ENCODE results near the gene GH2.
"Not testable (repeated sequence)": the region's sequence is repeated elsewhere in the genome, so short reads cannot be mapped to it uniquely, and the experiment has no call there.

Gene GH2

GRCh38 chr17:63910096-63910495, 28.4 kb upstream of the GH2 start:
- no peaks in the 10 kb centered on the region for H3K27me3 ChIP-seq (ENCODE audit: control insufficient read depth, insufficient read depth, low read length)
- no peak overlapping the region for H3K4me3 ChIP-seq (ENCODE audit: low read depth, low read length)
- H3K9ac ChIP-seq (ENCODE audit: low read depth, low read length) = no peak overlapping the region
- H3K9me3 ChIP-seq (ENCODE audit: control insufficient read depth, insufficient read depth, low read length) = no peaks in the 10 kb centered on the region
- H3K27ac ChIP-seq (ENCODE audit: low read depth, low read length) = no peak overlapping the region
- H3K36me3 ChIP-seq (ENCODE audit: control insufficient read depth, insufficient read depth, low read length) = no peaks in the 10 kb centered on the region
- peaks cover 13% of the 10 kb centered on the region for H3K4me1 ChIP-seq (ENCODE audit: control insufficient read depth, insufficient read depth, low read length)

- not testable (repeated sequence) for H3K4me3 ChIP-seq (ENCODE audit: low read depth, low read length); H3K27me3 ChIP-seq (ENCODE audit: control insufficient read depth, insufficient read depth, low read length); H3K9ac ChIP-seq (ENCODE audit: low read depth, low read length); H3K36me3 ChIP-seq (ENCODE audit: control insufficient read depth, insufficient read depth, low read length); H3K27ac ChIP-seq (ENCODE audit: low read depth, low read length); H3K9me3 ChIP-seq (ENCODE audit: control insufficient read depth, insufficient read depth, low read length)
- peaks cover 13% of the 10 kb centered on the region for H3K4me1 ChIP-seq (ENCODE audit: control insufficient read depth, insufficient read depth, low read length)
Measured at GRCh38 chr17:63909586-63909985, 27.8 kb upstream of the GH2 start.

- H3K4me1 ChIP-seq (ENCODE audit: control insufficient read depth, insufficient read depth, low read length) = peaks cover 13% of the 10 kb centered on the region
- not testable (repeated sequence) for H3K9me3 ChIP-seq (ENCODE audit: control insufficient read depth, insufficient read depth, low read length); H3K4me3 ChIP-seq (ENCODE audit: low read depth, low read length); H3K36me3 ChIP-seq (ENCODE audit: control insufficient read depth, insufficient read depth, low read length); H3K27ac ChIP-seq (ENCODE audit: low read depth, low read length); H3K27me3 ChIP-seq (ENCODE audit: control insufficient read depth, insufficient read depth, low read length); H3K9ac ChIP-seq (ENCODE audit: low read depth, low read length)
Measured at GRCh38 chr17:63907161-63907778, 25.5 kb upstream of the GH2 start.

GRCh38 chr17:63904796-63905195, 23.1 kb upstream of the GH2 start:
- not testable (repeated sequence) for H3K9ac ChIP-seq (ENCODE audit: low read depth, low read length); H3K4me3 ChIP-seq (ENCODE audit: low read depth, low read length); H3K36me3 ChIP-seq (ENCODE audit: control insufficient read depth, insufficient read depth, low read length); H3K27me3 ChIP-seq (ENCODE audit: control insufficient read depth, insufficient read depth, low read length); H3K27ac ChIP-seq (ENCODE audit: low read depth, low read length); H3K9me3 ChIP-seq (ENCODE audit: control insufficient read depth, insufficient read depth, low read length)
- peaks cover 13% of the 10 kb centered on the region for H3K4me1 ChIP-seq (ENCODE audit: control insufficient read depth, insufficient read depth, low read length)

GRCh38 chr17:63903787-63904201, 22.1 kb upstream of the GH2 start:
- not testable (repeated sequence) for H3K27me3 ChIP-seq (ENCODE audit: control insufficient read depth, insufficient read depth, low read length); H3K9me3 ChIP-seq (ENCODE audit: control insufficient read depth, insufficient read depth, low read length); H3K27ac ChIP-seq (ENCODE audit: low read depth, low read length); H3K36me3 ChIP-seq (ENCODE audit: control insufficient read depth, insufficient read depth, low read length); H3K9ac ChIP-seq (ENCODE audit: low read depth, low read length); H3K4me3 ChIP-seq (ENCODE audit: low read depth, low read length)
- H3K4me1 ChIP-seq (ENCODE audit: control insufficient read depth, insufficient read depth, low read length) = peaks cover 13% of the 10 kb centered on the region

- H3K27ac ChIP-seq (ENCODE audit: low read depth, low read length); H3K9ac ChIP-seq (ENCODE audit: low read depth, low read length); H3K4me1 ChIP-seq (ENCODE audit: control insufficient read depth, insufficient read depth, low read length); H3K36me3 ChIP-seq (ENCODE audit: control insufficient read depth, insufficient read depth, low read length); H3K27me3 ChIP-seq (ENCODE audit: control insufficient read depth, insufficient read depth, low read length); H3K9me3 ChIP-seq (ENCODE audit: control insufficient read depth, insufficient read depth, low read length); H3K4me3 ChIP-seq (ENCODE audit: low read depth, low read length): not testable (repeated sequence)
Measured at GRCh38 chr17:63901971-63902370, 20.2 kb upstream of the GH2 start.

- not testable (repeated sequence) for H3K4me3 ChIP-seq (ENCODE audit: low read depth, low read length); H3K36me3 ChIP-seq (ENCODE audit: control insufficient read depth, insufficient read depth, low read length)
Measured at GRCh38 chr17:63898899-63899798, 17.4 kb upstream of the GH2 start.

GRCh38 chr17:63896524-63897354, 15.0 kb upstream of the GH2 start, which contains the start of gene CSH1:
TSS of gene CSH1 (minus strand) at chr17:63896574. CDS start at chr17:63896511, 63 bp downstream.
- not testable (repeated sequence) for H3K9me3 ChIP-seq (ENCODE audit: control insufficient read depth, insufficient read depth, low read length); H3K27ac ChIP-seq (ENCODE audit: low read depth, low read length); H3K27me3 ChIP-seq (ENCODE audit: control insufficient read depth, insufficient read depth, low read length); H3K4me3 ChIP-seq (ENCODE audit: low read depth, low read length); H3K4me1 ChIP-seq (ENCODE audit: control insufficient read depth, insufficient read depth, low read length); H3K36me3 ChIP-seq (ENCODE audit: control insufficient read depth, insufficient read depth, low read length); H3K9ac ChIP-seq (ENCODE audit: low read depth, low read length)

More at GRCh38 chr17:63898899-63899798, 17.4 kb upstream of the GH2 start:
- H3K27ac ChIP-seq (ENCODE audit: low read depth, low read length); H3K4me1 ChIP-seq (ENCODE audit: control insufficient read depth, insufficient read depth, low read length); H3K9ac ChIP-seq (ENCODE audit: low read depth, low read length); H3K27me3 ChIP-seq (ENCODE audit: control insufficient read depth, insufficient read depth, low read length); H3K9me3 ChIP-seq (ENCODE audit: control insufficient read depth, insufficient read depth, low read length): not testable (repeated sequence)

- not testable (repeated sequence) for H3K4me1 ChIP-seq (ENCODE audit: control insufficient read depth, insufficient read depth, low read length); H3K4me3 ChIP-seq (ENCODE audit: low read depth, low read length); H3K9ac ChIP-seq (ENCODE audit: low read depth, low read length); H3K9me3 ChIP-seq (ENCODE audit: control insufficient read depth, insufficient read depth, low read length); H3K27ac ChIP-seq (ENCODE audit: low read depth, low read length); H3K27me3 ChIP-seq (ENCODE audit: control insufficient read depth, insufficient read depth, low read length); H3K36me3 ChIP-seq (ENCODE audit: control insufficient read depth, insufficient read depth, low read length)
Measured at GRCh38 chr17:63894821-63895220, 13.1 kb upstream of the GH2 start.

GRCh38 chr17:63894021-63894420, 12.3 kb upstream of the GH2 start:
- H3K9ac ChIP-seq (ENCODE audit: low read depth, low read length); H3K4me1 ChIP-seq (ENCODE audit: control insufficient read depth, insufficient read depth, low read length); H3K4me3 ChIP-seq (ENCODE audit: low read depth, low read length); H3K36me3 ChIP-seq (ENCODE audit: control insufficient read depth, insufficient read depth, low read length); H3K9me3 ChIP-seq (ENCODE audit: control insufficient read depth, insufficient read depth, low read length); H3K27ac ChIP-seq (ENCODE audit: low read depth, low read length); H3K27me3 ChIP-seq (ENCODE audit: control insufficient read depth, insufficient read depth, low read length): not testable (repeated sequence)
